NB4 (cell line): ENCODE measurements around the gene DIP2C.

ENCODE experiments used
- DNase-seq: peaks from one replicate; pipeline ENCODE4 v3.0.0; 2010; ENCODE audit warnings: low read depth
- H3K4me3 ChIP-seq: one replicate; pipeline ENCODE4 v1.5.1; 2011; ENCODE audit warnings: mild to moderate bottlenecking, low read depth, low read length, moderate library complexity
- CTCF ChIP-seq: IDR thresholded peaks from one replicate; pipeline ENCODE4 v1.5.1; 2012; ENCODE audit warnings: low read depth, low read length
- MAX ChIP-seq: IDR thresholded peaks from 2 replicates; pipeline ENCODE4 v1.6.1; 2011; ENCODE audit warnings: low read depth, low read length
- MYC ChIP-seq: IDR thresholded peaks from 2 replicates; pipeline ENCODE4 v1.6.1; 2011; ENCODE audit warnings: low read depth, low read length
- POLR2A ChIP-seq: IDR thresholded peaks from 2 replicates; pipeline ENCODE4 v1.6.1; 2011; ENCODE audit warnings: mild to moderate bottlenecking; ENCODE audit not compliant: insufficient read length; ENCODE audit errors: extremely low read depth

Gene DIP2C

GRCh38 chr10:686155-686931, 3.1 kb downstream of the DIP2C start:
- TF ChIP-seq POLR2A, result no peak
- no peak for TF ChIP-seq MYC
- no peak for TF ChIP-seq CTCF
- TF ChIP-seq MAX, result no peak
- no peak overlapping the region for H3K4me3 ChIP-seq
- no peak for DNase-seq

GRCh38 chr10:685613-686012, 3.9 kb downstream of the DIP2C start:
- TF ChIP-seq CTCF, result no peak
- TF ChIP-seq POLR2A, result no peak
- no peak for TF ChIP-seq MAX
- no peak for TF ChIP-seq MYC
- DNase-seq, result no peak
- H3K4me3 ChIP-seq, result no peak overlapping the region

- no peak overlapping the region for H3K4me3 ChIP-seq
- no peak for DNase-seq
- no peak for TF ChIP-seq CTCF
- no peak for TF ChIP-seq MYC
- TF ChIP-seq MAX, result no peak
- TF ChIP-seq POLR2A, result no peak
Observed at GRCh38 chr10:683448-684071, 5.9 kb downstream of the DIP2C start.

- DNase-seq, result no peak
- TF ChIP-seq POLR2A, result no peak
- TF ChIP-seq MAX, result no peak
- no peak for TF ChIP-seq CTCF
- TF ChIP-seq MYC, result no peak
- H3K4me3 ChIP-seq, result no peak overlapping the region
Observed at GRCh38 chr10:682931-683447, 6.5 kb downstream of the DIP2C start.

- no peak for TF ChIP-seq POLR2A
- no peak for TF ChIP-seq CTCF
- no peak for DNase-seq
- H3K4me3 ChIP-seq, result no peak overlapping the region
Observed at GRCh38 chr10:681670-682318, 7.7 kb downstream of the DIP2C start.
